Vagina (tissue), 2 donors: ENCODE data around the gene SETBP1.

Experiments
- CTCF ChIP-seq, 3 experiments: fragments of 450-650 bp in 2 of 3; fragments of 200-600 bp in 1 of 3; sonication (generic) in 1 of 3; IDR thresholded peaks; one replicate each; pipeline ENCODE4 v1.5.1; 2017 to 2019; ENCODE audit warnings: antibody characterized with exemption in 3 of 3, mild to moderate bottlenecking in 2 of 3, moderate library complexity in 2 of 3
- POLR2A ChIP-seq, 2 donors: fragments of 450-650 bp; IDR thresholded peaks; one replicate each; pipeline ENCODE4 v1.6.1; 2017; ENCODE audit warnings: antibody characterized with exemption in 2 of 2, mild to moderate bottlenecking in 2 of 2, moderate library complexity in 2 of 2

DNA sequence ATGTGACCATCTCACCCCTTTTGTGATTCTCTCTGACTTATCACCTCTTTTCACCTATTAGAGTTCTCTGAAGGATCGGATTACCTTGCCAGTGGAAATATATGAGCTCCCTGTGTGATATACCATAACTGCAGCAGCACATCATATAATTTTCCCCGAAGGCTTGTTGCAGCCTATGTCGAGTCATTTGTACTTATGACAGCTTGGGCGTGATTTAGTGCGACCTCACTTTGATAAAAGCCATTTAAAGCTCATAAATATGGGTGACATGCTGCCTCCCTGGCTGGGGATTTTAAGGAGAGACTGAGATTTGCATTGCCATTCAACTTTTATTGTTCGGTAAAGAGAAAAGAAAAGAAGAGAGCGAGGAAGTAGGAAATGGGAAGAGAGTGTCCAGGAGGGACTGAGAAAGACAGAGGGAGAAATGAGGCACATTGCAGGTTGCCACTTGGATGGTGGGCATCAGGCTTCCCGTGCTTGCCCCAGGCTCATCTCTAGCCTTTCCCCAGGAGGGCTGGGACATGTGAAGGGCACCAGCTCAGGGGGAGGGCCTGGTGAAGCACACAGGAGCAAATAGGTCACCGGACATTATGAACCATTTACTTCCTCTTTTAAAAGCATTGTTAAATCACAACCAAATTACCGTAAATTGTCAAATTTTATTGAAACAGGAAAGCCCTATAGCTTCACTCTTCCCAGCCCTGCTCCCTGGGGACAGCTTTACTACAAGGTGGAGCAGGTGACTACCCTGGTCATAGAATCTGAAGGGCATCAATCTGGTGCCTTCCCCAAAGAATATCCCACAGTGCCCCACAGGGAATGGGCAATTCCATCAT, 161.3 kb downstream of the SETBP1 start:
- TF ChIP-seq CTCF (IDR thresholded peaks at IDR 0.05), result no peak
- no peak for TF ChIP-seq POLR2A (IDR thresholded peaks at IDR 0.05)
